Kidney glomerular epithelial cell (primary cell): ENCODE results near the gene SLC38A3.

Experiments
- DNase-seq: peaks from one replicate; lab custom pipeline; 2025; lab: John Stamatoyannopoulos, UW

Gene SLC38A3

DNA sequence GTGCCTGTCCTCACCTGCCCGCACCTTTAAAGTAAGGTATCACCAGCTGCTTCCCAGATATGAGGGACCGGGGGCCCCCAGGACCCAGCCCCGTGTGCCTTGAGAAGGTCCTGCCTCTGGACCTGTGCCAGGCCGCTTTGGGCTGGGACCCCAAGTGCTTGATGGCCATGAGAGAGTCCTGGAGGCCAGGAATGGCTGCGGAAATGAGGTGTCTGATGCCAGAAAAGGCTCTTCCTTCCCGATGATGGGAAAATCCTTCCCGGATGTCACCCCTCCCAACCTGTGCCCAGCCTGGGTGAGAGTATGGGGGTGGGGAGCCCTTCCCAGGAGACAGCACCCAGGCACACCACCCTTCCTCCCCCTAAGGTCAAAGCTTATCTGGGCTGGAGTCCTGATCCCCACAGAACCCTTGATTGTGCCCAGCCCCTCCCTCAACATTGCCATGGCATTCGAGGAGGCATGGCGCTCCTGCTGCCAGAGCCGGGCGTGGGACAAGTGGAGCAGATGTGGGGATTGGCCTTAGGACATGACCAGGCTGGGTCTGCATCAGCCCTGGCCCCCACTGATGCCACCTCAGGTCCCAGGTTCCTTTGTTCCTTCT, 35.7 kb upstream of the SLC38A3 start:
- no peak for DNase-seq

DNA sequence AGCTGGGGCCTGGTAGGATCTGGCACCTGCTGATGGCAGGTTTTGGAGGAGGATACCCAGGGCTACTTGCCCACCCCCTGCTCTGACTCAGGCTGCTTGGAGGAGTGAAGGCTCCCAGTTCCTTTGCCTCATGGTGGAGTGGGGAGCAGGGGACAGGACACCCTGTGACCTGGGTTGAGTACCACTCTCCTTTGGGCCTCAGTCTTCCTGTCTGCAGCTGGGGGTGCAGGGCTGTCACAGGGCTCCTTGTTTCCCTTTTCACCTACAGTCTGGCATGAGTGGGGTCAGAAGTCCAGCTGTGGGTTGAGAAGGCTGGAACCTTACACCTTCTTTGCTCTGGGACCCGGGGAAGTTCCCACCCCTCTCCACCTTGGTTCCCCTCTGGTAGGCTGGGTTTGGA, 35.2 kb upstream of the SLC38A3 start:
- no peak for DNase-seq

DNA sequence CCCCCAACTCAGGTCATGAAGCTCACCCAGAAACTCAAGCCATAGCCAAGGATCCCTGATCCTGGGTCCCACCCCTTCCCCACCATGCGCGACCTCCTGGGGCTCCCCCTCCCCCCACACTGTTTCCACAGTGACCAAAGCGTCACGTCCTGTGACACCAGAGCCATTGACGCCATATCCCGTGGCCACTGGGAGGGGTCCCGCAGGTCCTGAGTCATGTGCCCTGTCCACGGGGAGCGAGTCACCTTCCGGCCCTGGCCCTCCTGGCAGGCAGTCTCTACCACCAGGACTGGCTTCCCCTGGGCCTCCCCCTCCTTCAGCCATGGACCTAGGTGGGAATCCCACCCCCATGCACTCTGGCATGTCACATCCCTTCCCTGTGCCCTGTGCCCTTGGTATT, 34.4 kb upstream of the SLC38A3 start:
- DNase-seq, result no peak

DNA sequence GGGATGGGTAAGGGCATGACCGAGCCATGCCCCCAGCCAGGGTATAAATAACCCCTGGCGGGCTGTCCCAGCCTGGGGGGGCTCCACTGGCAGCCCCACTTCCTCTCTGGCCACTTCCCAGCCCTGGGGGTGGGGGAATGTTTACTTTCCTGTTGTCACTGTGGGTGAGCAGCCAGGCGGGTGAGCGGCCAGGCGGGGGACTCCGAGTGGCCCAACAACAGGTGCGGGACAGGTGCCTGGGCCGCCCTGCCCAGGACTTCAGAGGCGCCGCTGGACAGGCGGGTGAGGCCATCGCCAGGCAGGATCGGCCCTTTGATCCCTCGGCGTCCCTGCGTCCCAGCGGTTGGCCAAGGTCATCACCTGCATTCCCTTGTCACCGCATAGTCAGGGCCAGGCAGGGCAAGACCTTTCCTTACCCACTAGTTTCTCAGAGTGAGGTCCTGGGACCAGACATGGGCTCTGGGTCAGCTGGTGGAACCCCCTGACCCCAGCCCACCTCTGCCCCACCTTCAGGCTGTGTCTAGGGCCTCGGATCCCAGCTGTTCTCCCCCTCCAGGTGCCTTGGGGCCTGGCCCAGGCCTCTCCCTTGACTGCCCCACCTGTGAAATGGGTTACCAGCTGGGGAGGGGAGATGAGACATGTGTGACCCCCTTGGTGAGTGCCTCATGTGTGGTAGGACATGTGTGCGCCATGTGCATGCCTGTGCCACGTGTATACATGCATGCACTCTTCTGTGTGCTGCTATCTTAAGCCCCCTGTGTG, 33.4 kb upstream of the SLC38A3 start:
- no peak for DNase-seq

GRCh38 chr3:50172626-50173220, 32.3 kb upstream of the SLC38A3 start:
- DNase-seq, result no peak

DNA sequence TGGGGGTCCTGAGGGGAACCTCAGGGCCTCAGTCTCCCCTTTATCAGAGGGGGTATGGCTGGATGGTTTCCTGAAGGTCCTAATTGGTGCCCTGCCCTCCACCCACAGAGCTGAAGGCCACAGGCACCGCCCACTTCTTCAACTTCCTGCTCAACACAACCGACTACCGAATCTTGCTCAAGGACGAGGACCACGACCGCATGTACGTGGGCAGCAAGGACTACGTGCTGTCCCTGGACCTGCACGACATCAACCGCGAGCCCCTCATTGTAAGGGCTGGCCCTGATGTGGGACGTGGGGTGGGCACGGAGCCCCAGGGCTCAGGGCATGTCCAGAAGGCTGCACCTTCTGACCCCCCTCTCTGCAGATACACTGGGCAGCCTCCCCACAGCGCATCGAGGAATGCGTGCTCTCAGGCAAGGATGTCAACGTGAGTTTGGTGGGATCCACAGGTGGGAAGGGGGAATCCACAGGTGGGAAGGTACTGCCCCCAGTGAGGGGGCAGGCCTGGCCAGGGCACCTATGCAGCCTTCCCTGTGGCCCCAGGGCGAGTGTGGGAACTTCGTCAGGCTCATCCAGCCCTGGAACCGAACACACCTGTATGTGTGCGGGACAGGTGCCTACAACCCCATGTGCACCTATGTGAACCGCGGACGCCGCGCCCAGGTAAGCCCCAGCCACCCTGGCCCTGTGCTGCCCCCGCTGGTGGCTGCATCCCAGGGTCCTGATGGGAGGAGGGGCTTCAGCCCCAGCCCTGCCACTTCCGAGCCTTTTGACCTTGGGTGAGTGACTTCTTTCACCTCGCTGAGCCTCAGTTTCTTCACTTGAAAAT, 31.2 kb upstream of the SLC38A3 start:
- DNase-seq, result no peak

- DNase-seq, result no peak
Observed at GRCh38 chr3:50174517-50174895, 30.6 kb upstream of the SLC38A3 start.

- DNase-seq, result no peak
Observed at GRCh38 chr3:50174947-50175524, 30.0 kb upstream of the SLC38A3 start.

- DNase-seq, result no peak
Observed at GRCh38 chr3:50177346-50177745, 27.7 kb upstream of the SLC38A3 start.

DNA sequence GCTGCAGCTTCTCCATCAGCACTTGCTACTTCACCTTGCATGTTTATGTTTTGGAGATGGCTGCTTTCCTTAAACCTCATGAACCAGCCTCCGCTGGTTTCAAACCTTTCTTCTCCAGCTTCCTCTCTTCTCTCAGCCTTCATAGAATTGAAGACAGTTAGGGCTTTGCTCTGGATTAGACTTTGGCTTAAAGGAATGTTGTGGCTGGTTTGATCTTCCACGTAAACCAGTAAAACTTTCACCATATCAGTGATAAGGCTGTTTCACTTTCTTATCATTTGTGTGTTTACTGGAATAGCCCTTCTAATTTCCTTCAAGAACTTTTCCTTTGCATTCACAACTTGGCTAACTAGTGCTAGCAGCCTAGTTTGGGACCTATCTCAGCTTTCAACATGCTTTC, 25.4 kb upstream of the SLC38A3 start:
- no peak for DNase-seq

DNA sequence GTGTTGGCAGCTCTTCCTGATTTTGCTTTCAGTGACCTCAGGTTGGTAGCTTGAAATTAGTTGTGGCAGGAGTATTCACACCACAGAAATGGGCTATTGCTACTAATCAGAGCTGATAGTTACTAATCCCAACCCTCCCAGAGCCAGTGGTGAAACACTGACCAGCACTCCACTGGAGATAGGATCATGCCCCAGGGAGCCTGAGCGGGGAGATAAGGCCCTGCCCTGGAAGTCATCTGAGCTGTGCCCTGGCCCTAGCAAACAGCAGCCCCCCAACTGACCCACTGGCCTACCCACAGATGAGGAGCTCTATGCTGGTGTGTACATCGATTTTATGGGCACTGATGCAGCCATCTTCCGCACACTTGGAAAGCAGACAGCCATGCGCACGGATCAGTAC, 23.1 kb upstream of the SLC38A3 start:
- DNase-seq, result no peak

DNA sequence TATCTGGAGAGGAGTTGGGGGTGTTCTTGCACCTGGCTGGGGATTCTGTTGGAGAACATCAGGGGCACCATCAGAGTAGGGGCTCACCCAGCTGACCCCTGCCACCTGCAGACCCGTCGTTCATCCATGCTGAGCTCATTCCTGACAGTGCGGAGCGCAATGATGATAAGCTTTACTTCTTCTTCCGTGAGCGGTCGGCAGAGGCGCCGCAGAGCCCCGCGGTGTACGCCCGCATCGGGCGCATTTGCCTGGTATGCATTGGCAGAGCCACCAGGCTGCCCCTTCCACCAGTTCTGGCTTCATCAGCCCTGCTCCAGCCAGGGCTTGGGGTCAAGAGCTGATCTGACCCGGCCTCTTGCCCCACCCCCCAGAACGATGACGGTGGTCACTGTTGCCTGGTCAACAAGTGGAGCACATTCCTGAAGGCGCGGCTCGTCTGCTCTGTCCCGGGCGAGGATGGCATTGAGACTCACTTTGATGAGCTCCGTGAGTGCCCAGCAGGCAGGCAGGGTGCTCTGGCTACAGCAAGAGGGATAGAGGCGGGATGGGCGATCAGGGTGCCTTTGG, 22.5 kb upstream of the SLC38A3 start:
- no peak for DNase-seq

DNA sequence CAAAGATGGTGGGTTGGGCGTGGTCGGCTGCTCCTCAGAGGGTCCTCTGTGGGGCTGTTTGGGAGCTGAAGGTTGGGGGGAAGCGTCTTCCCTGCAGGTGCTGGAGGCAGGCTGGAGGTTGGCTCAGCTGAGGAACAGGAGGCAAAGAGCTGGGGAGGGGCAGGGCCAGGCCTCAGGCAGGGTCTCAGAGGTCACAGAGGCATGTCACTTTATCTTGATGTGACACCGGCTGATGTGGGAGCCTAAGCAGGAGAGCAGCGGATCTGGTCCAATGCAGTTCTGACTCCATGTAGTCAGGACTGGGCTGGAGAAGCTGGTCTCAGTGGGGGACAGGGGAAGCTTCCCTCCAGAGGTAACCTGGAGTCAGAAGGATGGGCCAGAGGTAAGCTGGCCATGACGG, 21.3 kb upstream of the SLC38A3 start:
- no peak for DNase-seq

DNA sequence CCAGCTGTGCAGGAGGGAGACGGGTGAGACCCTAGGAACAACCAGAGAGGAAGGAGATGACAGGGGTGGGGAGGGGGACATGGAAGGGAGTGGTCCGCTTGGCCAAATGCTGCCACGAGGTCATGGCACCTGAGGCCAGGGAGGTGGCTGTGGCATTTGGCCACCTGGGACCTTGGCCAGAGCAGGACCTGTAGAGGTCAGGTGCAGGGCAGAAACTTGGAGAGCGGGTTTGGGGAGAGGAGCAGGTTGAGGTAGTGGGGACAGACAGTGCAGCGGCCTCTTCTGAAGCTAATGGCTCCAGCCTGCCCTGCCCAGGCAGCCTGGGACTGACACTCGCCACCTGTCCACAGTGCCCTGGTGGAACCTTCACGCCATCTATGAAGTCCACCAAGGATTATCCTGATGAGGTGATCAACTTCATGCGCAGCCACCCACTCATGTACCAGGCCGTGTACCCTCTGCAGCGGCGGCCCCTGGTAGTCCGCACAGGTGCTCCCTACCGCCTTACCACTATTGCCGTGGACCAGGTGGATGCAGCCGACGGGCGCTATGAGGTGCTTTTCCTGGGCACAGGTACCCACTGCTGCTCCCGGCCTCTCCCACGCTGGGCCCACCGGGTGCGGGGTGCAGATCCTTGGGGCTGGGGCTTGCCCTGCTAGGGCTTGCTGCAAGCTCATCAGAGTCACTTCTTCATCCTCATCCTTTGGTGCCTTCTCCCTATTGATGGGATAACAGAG, 20.7 kb upstream of the SLC38A3 start:
- DNase-seq, result no peak

GRCh38 chr3:50185230-50185629, 19.8 kb upstream of the SLC38A3 start:
- DNase-seq, result no peak

GRCh38 chr3:50186096-50186495, 19.0 kb upstream of the SLC38A3 start:
- no peak for DNase-seq

- no peak for DNase-seq
Observed at GRCh38 chr3:50187750-50188149, 17.3 kb upstream of the SLC38A3 start.

GRCh38 chr3:50189274-50189673, 15.8 kb upstream of the SLC38A3 start:
- peak; percentile 92 for DNase-seq

- DNase-seq, result no peak
Observed at GRCh38 chr3:50189989-50190388, 15.1 kb upstream of the SLC38A3 start.

DNA sequence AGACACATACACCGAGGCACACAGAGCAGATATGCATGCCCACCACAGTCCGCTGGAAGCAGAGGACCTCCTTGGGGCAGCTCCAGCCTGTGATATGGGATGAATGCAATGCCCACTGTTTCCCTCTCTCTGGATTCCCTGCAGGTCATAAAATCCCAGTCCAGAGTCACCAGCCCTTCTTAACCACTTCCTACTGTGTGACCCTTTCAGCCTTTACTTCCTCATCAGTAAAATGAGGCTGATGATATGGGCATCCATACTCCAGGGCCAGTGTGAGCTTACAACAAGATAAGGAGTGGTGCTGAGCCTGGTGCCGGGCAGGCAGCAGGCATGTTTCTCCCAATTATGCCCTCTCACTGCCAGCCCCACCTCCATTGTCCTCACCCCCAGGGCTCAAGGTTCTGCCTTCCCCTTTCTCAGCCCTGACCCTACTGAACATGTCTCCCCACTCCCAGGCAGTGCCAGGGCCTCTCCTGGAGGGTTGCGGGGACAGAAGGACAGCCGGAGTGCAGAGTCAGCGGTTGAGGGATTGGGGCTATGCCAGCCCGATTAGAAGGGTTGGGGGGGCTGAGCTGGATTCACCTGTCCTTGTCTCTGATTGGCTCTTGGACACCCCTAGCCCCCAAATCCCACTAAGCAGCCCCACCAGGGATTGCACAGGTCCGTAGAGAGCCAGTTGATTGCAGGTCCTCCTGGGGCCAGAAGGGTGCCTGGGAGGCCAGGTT, 14.0 kb upstream of the SLC38A3 start, which contains the start of gene GNAT1:
Gene GNAT1 (plus strand): TSS at position 675 of the 725 bp plus-strand sequence. CDS start 116 bp downstream, outside the sequence.
- DNase-seq, result no peak
